ENCODE data around the gene TYMS. TPM values are rescaled to one million over a fixed set of nuclear protein-coding genes. Genes with fewer than 3 reads are reported as not detected.

Gene TYMS
- total RNA-seq, 1 experiment from 2014 or later: 42.3 TPM

DNA sequence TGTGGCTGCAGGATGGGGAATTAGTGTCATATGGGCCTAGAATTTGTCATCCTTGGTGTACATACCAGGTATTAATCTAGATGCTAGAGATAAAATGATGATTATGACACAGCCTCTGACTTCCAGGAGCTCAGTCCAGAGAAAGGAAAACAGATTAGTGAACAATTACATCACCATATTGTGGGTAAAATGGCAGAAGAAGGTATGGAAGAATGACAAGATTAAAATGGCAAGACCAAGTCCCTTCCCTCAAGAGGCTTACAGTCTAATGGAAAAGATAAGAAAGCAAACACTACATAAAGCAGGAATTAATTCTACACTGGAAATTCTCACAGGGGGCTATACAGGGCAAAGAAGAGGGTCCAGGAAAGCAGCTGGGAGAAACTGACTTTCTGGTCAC is 25.9 kb upstream of the TYMS start:
- Histone ChIP-seq H3K9me3 (ENCODE audit: low read length) (no peaks in the 10 kb centered on the region), H3K27ac (ENCODE audit: low read length) (no peak overlapping the region)
- no peak for DNase-seq

GRCh38 chr18:634551-635045 is 22.9 kb upstream of the TYMS start:
- Histone ChIP-seq H3K9me3 (ENCODE audit: low read length) (no peaks in the 10 kb centered on the region), H3K4me1 (ENCODE audit: low read length) (no peaks in the 10 kb centered on the region), H3K4me2 (ENCODE audit: low read depth, low read length, poor library complexity, severe bottlenecking) (no peak overlapping the region), H3K9me2 (replicated peaks; ENCODE audit: insufficient read depth, low read length) (no peaks in the 10 kb centered on the region), H3K79me2 (ENCODE audit: low read length) (no peaks in the 10 kb centered on the region), H3K27ac (ENCODE audit: low read length) (no peak overlapping the region), H3K36me3 (ENCODE audit: insufficient read depth, low read length) (no peaks in the 10 kb centered on the region), H3K4me3 (ENCODE audit: low read length) (no peak overlapping the region), H3K27me3 (ENCODE audit: low read length) (no peaks in the 10 kb centered on the region), H4K20me1 (ENCODE audit: insufficient read depth, low read depth, low read length) (no peaks in the 10 kb centered on the region), H2AFZ (ENCODE audit: low read length) (no peak overlapping the region), H3K9ac (ENCODE audit: low read length) (no peak overlapping the region)
- no peak for DNase-seq

More for the DNA sequence above, 25.9 kb upstream of the TYMS start:
- Histone ChIP-seq H3K9me2 (replicated peaks; ENCODE audit: insufficient read depth, low read length) (no peaks in the 10 kb centered on the region), H3K4me3 (ENCODE audit: low read length) (no peak overlapping the region), H3K4me1 (ENCODE audit: low read length) (no peaks in the 10 kb centered on the region), H3K4me2 (ENCODE audit: low read depth, low read length, poor library complexity, severe bottlenecking) (no peak overlapping the region), H3K79me2 (ENCODE audit: low read length) (no peaks in the 10 kb centered on the region), H3K36me3 (ENCODE audit: insufficient read depth, low read length) (no peaks in the 10 kb centered on the region), H2AFZ (ENCODE audit: low read length) (no peak overlapping the region), H3K27me3 (ENCODE audit: low read length) (no peaks in the 10 kb centered on the region), H4K20me1 (ENCODE audit: insufficient read depth, low read depth, low read length) (no peaks in the 10 kb centered on the region), H3K9ac (ENCODE audit: low read length) (no peak overlapping the region)

DNA sequence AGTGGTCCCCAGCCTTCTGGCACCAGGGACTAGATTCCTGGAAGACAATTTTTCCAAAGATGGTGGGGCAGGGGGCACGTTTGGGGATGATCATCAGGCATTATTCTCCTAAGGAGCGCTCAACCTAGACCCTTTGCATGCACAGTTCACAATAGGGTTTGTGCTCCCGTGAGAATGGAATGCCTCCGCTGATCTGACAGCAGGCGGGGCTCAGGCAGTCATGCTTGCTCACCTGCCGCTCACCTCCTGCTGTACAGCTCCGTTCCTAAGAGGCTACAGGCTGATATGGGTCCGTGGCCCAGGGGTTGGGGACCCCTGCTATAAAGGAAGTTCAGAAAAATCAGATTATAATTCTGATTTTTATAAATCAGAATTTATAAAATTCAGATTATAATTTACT is 22.3 kb upstream of the TYMS start:
- H3K9me3 ChIP-seq (ENCODE audit: low read length): no peaks in the 10 kb centered on the region
- no peak overlapping the region for H3K9ac ChIP-seq (ENCODE audit: low read length)
- H2AFZ ChIP-seq (ENCODE audit: low read length): no peak overlapping the region
- DNase-seq: no peak
- H3K4me1 ChIP-seq (ENCODE audit: low read length): no peaks in the 10 kb centered on the region
- H3K79me2 ChIP-seq (ENCODE audit: low read length): no peaks in the 10 kb centered on the region
- H3K27me3 ChIP-seq (ENCODE audit: low read length): no peaks in the 10 kb centered on the region
- H3K36me3 ChIP-seq (ENCODE audit: insufficient read depth, low read length): no peaks in the 10 kb centered on the region
- no peak overlapping the region for H3K27ac ChIP-seq (ENCODE audit: low read length)
- H4K20me1 ChIP-seq (ENCODE audit: insufficient read depth, low read depth, low read length): no peaks in the 10 kb centered on the region
- H3K4me3 ChIP-seq (ENCODE audit: low read length): no peak overlapping the region
- H3K9me2 ChIP-seq (replicated peaks; ENCODE audit: insufficient read depth, low read length): no peaks in the 10 kb centered on the region
- H3K4me2 ChIP-seq (ENCODE audit: low read depth, low read length, poor library complexity, severe bottlenecking): no peak overlapping the region

GRCh38 chr18:641224-641623 is 16.2 kb upstream of the TYMS start:
- Histone ChIP-seq H3K9me2 (replicated peaks; ENCODE audit: insufficient read depth, low read length) (no peaks in the 10 kb centered on the region), H3K27ac (ENCODE audit: low read length) (no peak overlapping the region), H3K4me1 (ENCODE audit: low read length) (no peaks in the 10 kb centered on the region), H3K27me3 (ENCODE audit: low read length) (no peaks in the 10 kb centered on the region), H4K20me1 (ENCODE audit: insufficient read depth, low read depth, low read length) (no peaks in the 10 kb centered on the region), H3K9me3 (ENCODE audit: low read length) (no peaks in the 10 kb centered on the region), H3K4me2 (ENCODE audit: low read depth, low read length, poor library complexity, severe bottlenecking) (no peak overlapping the region), H2AFZ (ENCODE audit: low read length) (no peak overlapping the region), H3K9ac (ENCODE audit: low read length) (no peak overlapping the region), H3K79me2 (ENCODE audit: low read length) (no peaks in the 10 kb centered on the region), H3K36me3 (ENCODE audit: insufficient read depth, low read length) (no peaks in the 10 kb centered on the region), H3K4me3 (ENCODE audit: low read length) (no peak overlapping the region)
- DNase-seq: no peak

GRCh38 chr18:644395-645004 is 13.0 kb upstream of the TYMS start:
- H3K9me2 ChIP-seq (replicated peaks; ENCODE audit: insufficient read depth, low read length): no peaks in the 10 kb centered on the region
- H3K4me2 ChIP-seq (ENCODE audit: low read depth, low read length, poor library complexity, severe bottlenecking): no peak overlapping the region
- no peaks in the 10 kb centered on the region for H3K27me3 ChIP-seq (ENCODE audit: low read length)
- H2AFZ ChIP-seq (ENCODE audit: low read length): no peak overlapping the region
- no peak overlapping the region for H3K9ac ChIP-seq (ENCODE audit: low read length)
- peak; percentile 45 for DNase-seq
- no peaks in the 10 kb centered on the region for H4K20me1 ChIP-seq (ENCODE audit: insufficient read depth, low read depth, low read length)
- no peak overlapping the region for H3K4me3 ChIP-seq (ENCODE audit: low read length)
- H3K36me3 ChIP-seq (ENCODE audit: insufficient read depth, low read length): no peaks in the 10 kb centered on the region
- no peaks in the 10 kb centered on the region for H3K79me2 ChIP-seq (ENCODE audit: low read length)
- no peak overlapping the region for H3K27ac ChIP-seq (ENCODE audit: low read length)
- no peaks in the 10 kb centered on the region for H3K4me1 ChIP-seq (ENCODE audit: low read length)
- no peaks in the 10 kb centered on the region for H3K9me3 ChIP-seq (ENCODE audit: low read length)

GRCh38 chr18:647304-647703 is 10.1 kb upstream of the TYMS start:
- Histone ChIP-seq H3K4me3 (ENCODE audit: low read length) (no peak overlapping the region), H3K9ac (ENCODE audit: low read length) (no peak overlapping the region), H3K27me3 (ENCODE audit: low read length) (no peaks in the 10 kb centered on the region), H3K9me3 (ENCODE audit: low read length) (no peaks in the 10 kb centered on the region), H3K9me2 (replicated peaks; ENCODE audit: insufficient read depth, low read length) (no peaks in the 10 kb centered on the region), H4K20me1 (ENCODE audit: insufficient read depth, low read depth, low read length) (0 out of 2 replicates have a peak, but pooled peaks cover 9% of the 10 kb centered on the region), H3K4me2 (ENCODE audit: low read depth, low read length, poor library complexity, severe bottlenecking) (no peak overlapping the region), H3K36me3 (ENCODE audit: insufficient read depth, low read length) (no peaks in the 10 kb centered on the region), H3K4me1 (ENCODE audit: low read length) (peaks cover 9% of the 10 kb centered on the region), H3K27ac (ENCODE audit: low read length) (no peak overlapping the region), H2AFZ (ENCODE audit: low read length) (no peak overlapping the region), H3K79me2 (ENCODE audit: low read length) (no peaks in the 10 kb centered on the region)
- DNase-seq: no peak

DNA sequence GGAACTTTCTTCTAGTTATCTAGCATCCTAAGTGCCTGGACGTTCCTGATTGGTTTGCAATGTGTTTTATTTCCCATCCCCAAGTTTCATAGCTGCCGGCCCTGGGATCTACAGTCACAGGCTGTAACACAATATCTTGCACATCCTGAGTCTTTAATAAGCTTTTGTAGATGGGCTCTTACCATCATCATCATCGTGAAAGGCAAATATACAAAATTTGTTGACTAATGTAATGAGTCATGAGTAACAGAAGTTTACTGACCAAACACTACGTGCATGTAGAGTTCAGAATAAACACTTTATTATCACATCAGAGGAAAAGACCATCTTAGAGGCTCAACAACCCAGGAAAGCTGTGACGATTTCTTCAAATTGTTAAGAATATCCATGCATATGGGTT is 8.1 kb upstream of the TYMS start:
- Histone ChIP-seq H3K36me3 (ENCODE audit: insufficient read depth, low read length) (no peaks in the 10 kb centered on the region), H2AFZ (ENCODE audit: low read length) (no peak overlapping the region), H3K9ac (ENCODE audit: low read length) (no peak overlapping the region), H4K20me1 (ENCODE audit: insufficient read depth, low read depth, low read length) (0 out of 2 replicates have a peak, but pooled peaks cover 12% of the 10 kb centered on the region), H3K9me3 (ENCODE audit: low read length) (no peaks in the 10 kb centered on the region), H3K27me3 (ENCODE audit: low read length) (no peaks in the 10 kb centered on the region), H3K4me2 (ENCODE audit: low read depth, low read length, poor library complexity, severe bottlenecking) (no peak overlapping the region), H3K9me2 (replicated peaks; ENCODE audit: insufficient read depth, low read length) (no peaks in the 10 kb centered on the region), H3K4me1 (ENCODE audit: low read length) (peaks cover 11% of the 10 kb centered on the region), H3K79me2 (ENCODE audit: low read length) (no peaks in the 10 kb centered on the region), H3K4me3 (ENCODE audit: low read length) (no peak overlapping the region), H3K27ac (ENCODE audit: low read length) (no peak overlapping the region)
- DNase-seq: no peak

DNA sequence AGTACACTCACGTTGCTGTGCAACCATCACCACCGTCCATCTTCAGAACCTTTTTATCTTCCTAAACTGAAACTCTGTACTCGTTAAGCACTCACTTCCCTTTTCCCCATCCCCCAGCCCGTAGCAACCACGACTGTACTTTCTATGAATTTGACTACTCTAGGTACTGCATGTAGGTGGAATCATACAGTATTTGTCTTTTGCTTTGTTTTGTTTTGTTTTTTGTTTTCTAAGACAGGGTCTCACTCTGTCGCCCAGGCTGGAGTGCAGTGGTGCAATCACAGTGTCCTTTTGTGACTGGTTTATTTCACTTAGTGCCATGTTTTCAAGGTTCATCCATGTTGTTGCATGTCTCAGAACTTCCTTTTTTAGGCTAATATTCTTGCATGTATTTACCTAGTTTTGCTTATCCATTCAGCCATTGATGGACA is 7.0 kb upstream of the TYMS start:
- Histone ChIP-seq H3K9me2 (replicated peaks; ENCODE audit: insufficient read depth, low read length) (no peaks in the 10 kb centered on the region), H2AFZ (ENCODE audit: low read length) (no peak overlapping the region), H3K9me3 (ENCODE audit: low read length) (no peaks in the 10 kb centered on the region), H3K27ac (ENCODE audit: low read length) (no peak overlapping the region), H3K27me3 (ENCODE audit: low read length) (no peaks in the 10 kb centered on the region), H3K4me1 (ENCODE audit: low read length) (peaks cover 17% of the 10 kb centered on the region), H3K36me3 (ENCODE audit: insufficient read depth, low read length) (no peaks in the 10 kb centered on the region), H3K4me2 (ENCODE audit: low read depth, low read length, poor library complexity, severe bottlenecking) (peak overlapping the region; percentile 46), H3K79me2 (ENCODE audit: low read length) (no peaks in the 10 kb centered on the region), H4K20me1 (ENCODE audit: insufficient read depth, low read depth, low read length) (0 out of 2 replicates have a peak, but pooled peaks cover 12% of the 10 kb centered on the region), H3K9ac (ENCODE audit: low read length) (no peak overlapping the region), H3K4me3 (ENCODE audit: low read length) (no peak overlapping the region)
- peak; percentile 77 for DNase-seq
